HUES6 (cell line): ENCODE measurements around the gene LRRC14B.
"Not testable (repeated sequence)": the region's sequence is repeated elsewhere in the genome, so short reads cannot be mapped to it uniquely, and the experiment has no call there.

Source experiments
- H3K27ac ChIP-seq: 2 replicates; pipeline ENCODE4 v1.7.0; 2013; ENCODE audit warnings: low read depth, mild to moderate bottlenecking, low read length, inconsistent platforms
- H3K27me3 ChIP-seq: 2 replicates; pipeline ENCODE4 v1.6.1; 2013; ENCODE audit warnings: low read length; ENCODE audit not compliant: control insufficient read depth, insufficient read depth
- H3K36me3 ChIP-seq: 2 replicates; pipeline ENCODE4 v1.6.1; 2013; ENCODE audit warnings: low read length; ENCODE audit not compliant: control insufficient read depth, insufficient read depth
- H3K4me1 ChIP-seq: 2 replicates; pipeline ENCODE4 v1.6.1; 2013; ENCODE audit warnings: low read length; ENCODE audit not compliant: control insufficient read depth, insufficient read depth
- H3K4me3 ChIP-seq: 2 replicates; pipeline ENCODE4 v1.5.1; 2013; ENCODE audit warnings: low read depth, low read length
- H3K9ac ChIP-seq: one replicate; pipeline ENCODE4 v1.6.1; 2013; ENCODE audit warnings: mild to moderate bottlenecking, low read length
- H3K9me3 ChIP-seq: 2 replicates; pipeline ENCODE4 v1.6.1; 2013; ENCODE audit warnings: low read depth, low read length; ENCODE audit not compliant: control insufficient read depth, insufficient read depth

Gene LRRC14B

DNA sequence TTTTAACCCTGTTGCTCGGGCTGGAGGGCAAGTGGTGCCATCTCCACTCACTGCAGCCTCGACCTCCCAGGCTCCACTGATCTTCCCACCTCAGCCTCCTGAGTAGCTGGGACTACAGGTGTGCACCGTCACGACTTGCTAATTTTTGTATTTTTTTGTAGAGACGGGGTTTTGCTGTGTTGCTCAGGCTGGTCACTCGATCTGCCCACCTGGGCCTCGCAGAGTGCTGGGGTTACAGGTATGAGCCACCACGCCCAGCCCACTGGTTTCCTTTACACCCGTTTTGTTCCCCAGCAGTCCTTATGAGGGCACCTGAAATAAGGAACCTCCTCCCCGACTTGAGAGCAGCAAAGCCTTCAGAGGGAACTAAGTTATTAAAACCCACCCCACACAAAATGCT, 24.8 kb downstream of the LRRC14B start:
- H3K4me1 ChIP-seq, result peaks cover 15% of the 10 kb centered on the region
- H3K9ac ChIP-seq, H3K4me3 ChIP-seq, H3K9me3 ChIP-seq, H3K27ac ChIP-seq, H3K27me3 ChIP-seq: not testable (repeated sequence)
- peaks cover 13% of the 10 kb centered on the region for H3K36me3 ChIP-seq

DNA sequence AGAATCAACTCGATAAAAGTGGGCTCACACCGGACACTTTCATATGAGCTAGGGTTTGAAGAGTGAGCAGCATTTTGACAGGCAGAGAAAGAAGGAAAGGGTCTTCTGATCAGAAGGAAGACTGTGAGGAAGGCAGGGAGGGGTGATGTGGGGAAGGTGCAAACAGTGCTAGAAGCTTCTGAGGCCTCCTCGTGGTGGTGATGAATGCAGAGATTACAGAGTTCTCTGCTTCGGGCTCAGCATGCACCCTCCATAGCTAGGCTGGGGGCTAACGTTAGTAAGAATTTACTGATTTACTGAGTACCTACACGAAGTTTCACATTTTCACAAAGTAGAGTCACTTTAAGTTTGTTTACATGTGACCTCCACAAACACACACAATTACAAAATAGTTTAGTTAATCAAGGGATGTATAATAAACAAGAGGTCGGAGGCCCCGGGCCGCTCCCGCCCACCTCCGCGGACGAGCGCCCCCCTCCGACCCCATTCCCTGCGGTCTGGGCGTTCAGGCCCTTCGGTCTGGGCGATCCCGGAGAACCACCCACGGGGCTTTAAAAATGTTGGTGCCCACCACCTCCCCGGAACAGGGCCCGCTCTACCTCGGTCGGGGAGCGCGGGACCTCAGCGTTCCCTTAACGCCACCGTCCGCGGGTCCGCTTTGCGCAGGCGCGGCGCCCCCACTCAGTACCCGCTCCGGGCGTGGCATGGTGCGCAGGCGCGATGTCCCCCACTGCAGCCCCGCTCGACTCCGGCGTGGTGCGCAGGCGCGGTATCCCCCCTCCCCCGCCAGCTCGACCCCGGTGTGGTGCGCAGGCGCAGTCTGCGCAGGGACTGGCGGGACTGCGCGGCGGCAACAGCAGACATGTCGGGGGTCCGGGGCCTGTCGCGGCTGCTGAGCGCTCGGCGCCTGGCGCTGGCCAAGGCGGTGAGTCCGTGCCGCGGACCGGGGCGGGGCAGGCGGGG, 26.5 kb downstream of the LRRC14B start, which contains the start of the genes CCDC127 and SDHA:
TSS of gene CCDC127 (minus strand) at position 660 of the 963 bp plus-strand sequence. CDS start 1,304 bp downstream, outside the sequence.
TSS of gene SDHA (plus strand) at position 827 of the 963 bp plus-strand sequence. CDS start at position 863, 36 bp downstream.
- peak within 1 kb of the TSS; percentile 100 for H3K4me3 ChIP-seq
- H3K27me3 ChIP-seq, H3K9me3 ChIP-seq: not testable (repeated sequence)
- peak within 1 kb of the TSS; percentile 56; the same call in 1 of the 2 replicates for H3K27ac ChIP-seq
- peaks cover 23% of the 10 kb centered on the region for H3K4me1 ChIP-seq
- H3K9ac ChIP-seq, result peak within 1 kb of the TSS; percentile 80
- H3K36me3 ChIP-seq, result peaks cover 13% of the 10 kb centered on the region

DNA sequence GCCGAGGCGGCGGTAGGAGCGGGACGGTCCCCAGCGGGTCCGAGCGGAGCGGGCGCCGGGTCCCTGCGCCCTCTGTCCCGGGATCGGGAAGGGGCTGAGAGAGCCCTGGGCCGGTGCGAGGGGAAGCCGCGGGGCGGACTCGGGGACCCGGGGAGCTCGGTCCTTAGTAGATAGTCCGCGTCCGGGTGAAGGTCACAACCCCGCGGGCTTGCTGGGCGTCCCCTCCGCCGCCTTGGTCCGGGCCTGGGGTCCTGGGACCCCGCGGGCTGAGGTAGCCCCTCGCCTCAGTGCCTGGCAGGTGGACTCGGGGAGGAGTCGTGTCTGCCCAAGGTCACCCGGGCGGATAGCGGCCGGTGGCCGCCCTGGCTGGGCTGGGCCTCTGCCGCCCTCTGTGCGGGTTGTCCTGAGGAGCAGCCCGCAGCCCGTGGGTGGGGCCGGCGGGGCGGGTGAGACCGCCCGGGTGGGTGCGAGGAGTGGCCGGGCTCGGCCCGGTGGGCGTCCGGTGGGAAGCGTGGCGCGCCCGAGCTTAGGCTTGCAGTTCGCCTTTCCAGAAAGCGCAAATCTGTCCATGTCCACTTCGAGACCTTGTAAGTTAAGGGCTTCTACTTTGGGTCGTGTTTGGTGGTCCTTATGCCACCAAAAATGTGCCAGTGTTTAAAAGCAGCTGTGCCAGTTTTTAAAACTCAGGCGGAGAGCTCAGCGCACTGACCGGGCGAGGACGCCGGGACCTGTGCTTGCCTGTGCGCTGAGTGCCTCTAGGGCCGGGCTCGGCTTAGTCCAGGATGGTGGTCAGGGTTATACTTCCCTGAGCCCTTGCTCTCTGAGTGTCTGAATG, 27.4 kb downstream of the LRRC14B start:
- Histone ChIP-seq H3K4me1 (peaks cover 23% of the 10 kb centered on the region), H3K9me3 (no peaks in the 10 kb centered on the region), H3K27me3 (no peaks in the 10 kb centered on the region), H3K9ac (peak overlapping the region; percentile 80), H3K4me3 (peak overlapping the region; percentile 100), H3K36me3 (peaks cover 14% of the 10 kb centered on the region), H3K27ac (peak overlapping the region; percentile 51; the same call in 1 of the 2 replicates)

DNA sequence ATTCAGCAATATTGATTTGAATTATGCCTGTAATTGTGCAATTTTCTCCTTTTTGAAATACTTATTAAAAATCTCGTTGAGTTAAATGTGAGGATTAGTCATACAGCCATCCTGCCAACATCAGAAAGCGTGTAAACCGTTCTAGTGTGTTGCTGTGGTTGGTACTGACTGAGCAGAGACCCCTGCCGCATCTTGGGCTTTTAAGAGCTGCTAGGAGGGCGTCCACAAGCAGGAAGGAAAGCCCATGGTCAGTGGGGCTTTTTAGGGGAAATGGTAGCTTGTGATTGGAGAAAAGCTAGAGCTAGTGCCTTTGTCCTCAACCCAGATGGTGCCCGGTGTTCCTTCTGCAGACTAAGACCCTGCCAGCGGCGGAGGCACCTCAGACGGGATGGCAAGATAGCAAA, 28.2 kb downstream of the LRRC14B start:
- peaks cover 23% of the 10 kb centered on the region for H3K4me1 ChIP-seq

DNA sequence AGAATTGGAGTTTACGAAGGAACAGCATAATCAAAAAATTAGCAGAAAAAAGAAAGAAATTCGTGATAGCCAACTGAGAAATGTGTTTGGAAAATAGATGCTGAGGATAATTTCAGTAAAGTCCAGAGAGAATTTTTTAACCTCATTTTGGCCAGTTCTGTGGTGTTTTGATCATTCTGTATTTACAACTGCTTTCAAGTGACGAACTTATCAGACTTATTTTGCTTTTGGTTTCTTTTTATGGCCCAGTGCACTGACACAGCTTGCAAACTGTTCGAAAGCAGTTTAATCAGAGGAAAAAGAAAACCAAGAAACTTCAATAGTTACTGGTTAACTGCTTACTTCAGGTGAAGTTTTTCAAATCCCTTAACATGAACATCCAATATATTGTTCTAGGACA, 28.7 kb downstream of the LRRC14B start:
- no peak overlapping the region for H3K27ac ChIP-seq

More for the DNA sequence above, 28.2 kb downstream of the LRRC14B start:
- Histone ChIP-seq H3K27ac (no peak overlapping the region), H3K9ac (peak overlapping the region; percentile 80), H3K27me3 (no peaks in the 10 kb centered on the region), H3K4me3 (peak overlapping the region; percentile 100), H3K9me3 (no peaks in the 10 kb centered on the region), H3K36me3 (peaks cover 16% of the 10 kb centered on the region)

DNA sequence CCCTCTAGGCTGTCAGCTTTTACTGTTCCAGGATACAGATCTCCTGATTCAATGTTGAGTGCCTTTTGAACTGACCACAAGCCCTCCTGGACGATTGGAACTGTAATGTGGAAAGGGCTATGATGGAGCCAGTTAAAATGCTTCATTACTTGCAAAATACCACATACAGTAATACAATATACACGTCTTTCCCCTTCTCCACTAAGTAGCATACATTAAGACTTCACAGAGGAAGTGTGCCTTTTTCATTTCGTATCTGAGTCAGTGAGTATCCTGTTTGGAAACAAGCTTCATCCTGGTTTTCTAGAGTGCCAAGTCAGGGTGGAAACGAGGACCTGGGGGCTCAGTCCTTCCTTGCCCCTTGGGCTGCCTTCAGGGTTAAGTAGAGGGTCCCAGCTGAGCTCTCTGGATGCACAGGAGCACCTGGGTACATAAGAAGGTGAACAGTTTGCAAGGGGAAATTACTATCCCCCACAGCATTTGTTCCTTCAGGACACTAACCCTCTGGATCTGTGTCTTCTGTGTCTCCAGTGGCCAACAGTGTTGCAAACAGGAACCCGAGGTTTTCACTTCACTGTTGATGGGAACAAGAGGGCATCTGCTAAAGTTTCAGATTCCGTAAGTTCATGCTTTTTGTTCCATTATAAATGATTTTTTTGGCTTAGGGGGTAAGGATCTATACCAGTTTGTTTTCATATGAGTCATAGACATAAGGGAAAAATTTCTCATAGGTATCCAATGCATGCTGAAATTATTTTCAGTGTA, 31.8 kb downstream of the LRRC14B start:
- H3K27me3 ChIP-seq, H3K4me3 ChIP-seq, H3K27ac ChIP-seq, H3K9ac ChIP-seq, H3K9me3 ChIP-seq: not testable (repeated sequence)
- Histone ChIP-seq H3K4me1 (peaks cover 20% of the 10 kb centered on the region), H3K36me3 (peaks cover 46% of the 10 kb centered on the region)

More for the DNA sequence above, 28.7 kb downstream of the LRRC14B start:
- Histone ChIP-seq H3K36me3 (peaks cover 19% of the 10 kb centered on the region), H3K4me3 (peak overlapping the region; percentile 100), H3K9ac (no peak overlapping the region), H3K9me3 (no peaks in the 10 kb centered on the region), H3K27me3 (no peaks in the 10 kb centered on the region), H3K4me1 (peaks cover 23% of the 10 kb centered on the region)

DNA sequence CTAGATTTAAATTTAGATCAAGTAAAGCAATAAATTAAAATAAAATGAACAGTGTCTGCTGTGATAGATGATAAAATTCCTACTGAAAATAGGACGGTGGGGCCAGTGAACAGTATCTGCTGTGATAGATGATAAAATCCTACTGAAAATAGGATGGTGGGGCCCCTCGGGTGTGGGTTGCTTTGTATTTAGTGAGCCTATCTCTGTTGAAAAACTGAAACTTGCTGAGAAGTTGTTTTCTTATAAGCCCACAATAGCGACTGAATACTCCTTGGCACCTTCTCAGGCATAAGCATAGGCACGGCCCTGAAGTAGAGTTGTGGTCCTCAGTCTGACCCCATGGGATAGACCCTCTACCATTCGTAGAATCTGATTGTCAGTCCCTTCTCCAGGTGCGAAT, 32.5 kb downstream of the LRRC14B start:
- H3K4me1 ChIP-seq, result peaks cover 20% of the 10 kb centered on the region
- H3K9me3 ChIP-seq, result no peaks in the 10 kb centered on the region
- no peak overlapping the region for H3K9ac ChIP-seq
- H3K27ac ChIP-seq, result no peak overlapping the region
- H3K27me3 ChIP-seq, result no peaks in the 10 kb centered on the region
- H3K36me3 ChIP-seq, result peaks cover 52% of the 10 kb centered on the region
- no peak overlapping the region for H3K4me3 ChIP-seq

DNA sequence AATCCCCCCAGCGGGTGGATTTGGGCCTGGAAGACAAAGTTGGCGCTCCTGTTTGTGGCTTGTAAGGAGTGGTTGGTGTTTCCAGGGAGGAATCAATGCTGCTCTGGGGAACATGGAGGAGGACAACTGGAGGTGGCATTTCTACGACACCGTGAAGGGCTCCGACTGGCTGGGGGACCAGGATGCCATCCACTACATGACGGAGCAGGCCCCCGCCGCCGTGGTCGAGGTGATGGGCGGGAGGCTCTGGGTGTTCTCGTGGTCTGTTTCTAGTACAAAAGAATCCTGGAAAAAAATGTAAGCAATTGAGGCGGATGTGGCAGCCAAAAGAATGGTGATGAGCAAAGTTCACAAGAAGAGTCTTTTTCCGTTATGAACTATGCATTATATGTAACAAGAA, 34.0 kb downstream of the LRRC14B start:
- Histone ChIP-seq H3K4me1 (peaks cover 12% of the 10 kb centered on the region; the same call in 1 of the 2 replicates), H3K9me3 (no peaks in the 10 kb centered on the region), H3K4me3 (no peak overlapping the region), H3K9ac (no peak overlapping the region), H3K27me3 (no peaks in the 10 kb centered on the region), H3K27ac (no peak overlapping the region), H3K36me3 (peaks cover 67% of the 10 kb centered on the region)

DNA sequence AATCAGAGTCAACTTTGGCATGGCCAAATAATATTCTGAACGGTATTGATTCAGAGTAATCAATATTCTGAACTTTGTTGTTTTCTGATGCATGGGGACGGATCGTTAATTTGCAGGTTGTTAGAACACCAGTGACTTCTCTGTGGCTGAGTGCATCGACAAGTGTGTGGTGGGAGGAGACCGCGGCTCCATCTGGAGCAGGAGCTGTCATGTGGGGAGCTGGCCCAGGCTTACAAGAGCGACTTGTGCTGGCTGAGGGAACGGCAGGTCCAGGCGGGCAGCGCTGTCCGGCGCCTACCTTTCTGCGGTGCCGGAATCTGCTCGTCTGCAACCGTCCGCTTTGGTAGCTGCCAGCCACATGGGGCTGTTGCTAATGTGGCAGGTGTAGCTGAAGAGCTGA, 36.1 kb downstream of the LRRC14B start:
- H3K9me3 ChIP-seq, H3K27ac ChIP-seq, H3K4me1 ChIP-seq, H3K27me3 ChIP-seq, H3K9ac ChIP-seq, H3K4me3 ChIP-seq: not testable (repeated sequence)
- H3K36me3 ChIP-seq, result peaks cover 83% of the 10 kb centered on the region

DNA sequence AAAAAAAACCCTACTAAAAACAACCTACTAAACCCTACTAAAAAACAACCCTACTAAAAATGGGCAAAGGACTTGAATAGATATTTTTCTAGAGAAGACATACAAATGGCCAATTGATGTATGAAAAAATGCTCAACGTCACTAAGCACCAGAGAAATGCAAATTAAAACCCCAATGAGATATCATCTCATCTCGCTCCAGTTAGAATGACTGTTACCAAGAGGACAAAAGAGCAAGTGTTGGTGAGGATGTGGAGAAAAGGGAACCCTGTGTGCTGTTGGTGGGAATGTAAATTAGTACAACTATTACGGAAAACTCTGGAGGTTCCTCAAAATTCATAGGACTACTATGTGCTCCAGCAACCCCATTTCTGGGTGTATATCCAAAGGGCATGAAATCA, 37.6 kb downstream of the LRRC14B start:
- Histone ChIP-seq H3K27ac (no peak overlapping the region), H3K9me3 (no peaks in the 10 kb centered on the region), H3K4me3 (no peak overlapping the region), H3K4me1 (no peaks in the 10 kb centered on the region), H3K9ac (no peak overlapping the region), H3K27me3 (no peaks in the 10 kb centered on the region), H3K36me3 (peaks cover 87% of the 10 kb centered on the region)
